CD4-positive, alpha-beta T cell treated with Interferon alpha-2 for 1 hour (primary cell): Measurements from ENCODE around the gene TAF11L8.
"Not testable (repeated sequence)": the region's sequence is repeated elsewhere in the genome, so short reads cannot be mapped to it uniquely, and the experiment has no call there.

Experiments
- DNase-seq, 2 donors: peaks; one replicate each; pipeline ENCODE4 v3.0.0-alpha.2; 2020 to 2022

Gene TAF11L8

GRCh38 chr5:17590860-17591259, at the start of gene TAF11L8:
Gene TAF11L8 (minus strand): TSS chr5:17590960.
- not testable (repeated sequence) for DNase-seq

GRCh38 chr5:17634160-17634559, 43.4 kb upstream of the TAF11L8 start, which contains the start of gene TAF11L14:
Gene TAF11L14 (plus strand): TSS chr5:17634460.
- no peak for DNase-seq

- not testable (repeated sequence) for DNase-seq
Observed at GRCh38 chr5:17631788-17632187, 41.0 kb upstream of the TAF11L8 start, which contains the start of gene TAF11L13. Gene TAF11L13 (plus strand): TSS chr5:17632088.

GRCh38 chr5:17625686-17626085, 34.9 kb upstream of the TAF11L8 start:
- no peak for DNase-seq

GRCh38 chr5:17620627-17621026, 29.9 kb upstream of the TAF11L8 start:
- DNase-seq, result no peak

GRCh38 chr5:17619354-17619753, 28.6 kb upstream of the TAF11L8 start:
- no peak for DNase-seq

GRCh38 chr5:17614872-17615605, 24.3 kb upstream of the TAF11L8 start:
- DNase-seq, result no peak

- DNase-seq, result not testable (repeated sequence)
Observed at GRCh38 chr5:17610092-17610491, 19.3 kb upstream of the TAF11L8 start, which contains the start of gene TAF11L12. Gene TAF11L12 (plus strand): TSS chr5:17610392.

- not testable (repeated sequence) for DNase-seq
Observed at GRCh38 chr5:17607461-17607860, 16.7 kb upstream of the TAF11L8 start.

- DNase-seq, result no peak
Observed at GRCh38 chr5:17604951-17605350, 14.2 kb upstream of the TAF11L8 start.

- DNase-seq, result not testable (repeated sequence)
Observed at GRCh38 chr5:17603880-17604279, 13.1 kb upstream of the TAF11L8 start, which contains the start of gene TAF11L11. Gene TAF11L11 (plus strand): TSS chr5:17604183.

- not testable (repeated sequence) for DNase-seq
Observed at GRCh38 chr5:17597728-17598127, 7.0 kb upstream of the TAF11L8 start, which contains the start of gene TAF11L10. Gene TAF11L10 (minus strand): TSS chr5:17597828.

- DNase-seq, result not testable (repeated sequence)
Observed at GRCh38 chr5:17594255-17594654, 3.5 kb upstream of the TAF11L8 start, which contains the start of gene TAF11L9. Gene TAF11L9 (minus strand): TSS chr5:17594394.

- not testable (repeated sequence) for DNase-seq
Observed at GRCh38 chr5:17585658-17586057, 5.1 kb downstream of the TAF11L8 start, which contains the start of gene TAF11L7. Gene TAF11L7 (minus strand): TSS chr5:17585758.
